Measurements from ENCODE around the gene MYBBP1A.

MYBBP1A gene

GRCh38 chr17:4560421-4560820 lies 5.2 kb upstream of the MYBBP1A start, which contains the start of gene GGT6:
Gene GGT6, minus strand, starts transcription at chr17:4560577. Its CDS starts 56 bp downstream, at chr17:4560521.
- TF ChIP-seq CTCF (IDR thresholded peaks at IDR 0.05; ENCODE audit: low read depth, low read length, missing control alignments) = no peak
- H3K4me3 ChIP-seq (replicated peaks; ENCODE audit: low read depth, low read length) = no peak within 1 kb of the TSS
- no peak for DNase-seq (ENCODE audit: extremely low read depth, low read depth)

- no peak overlapping the region for H3K4me3 ChIP-seq (replicated peaks; ENCODE audit: low read depth, low read length)
- DNase-seq (ENCODE audit: extremely low read depth, low read depth) = no peak
- no peak for TF ChIP-seq CTCF (IDR thresholded peaks at IDR 0.05; ENCODE audit: low read depth, low read length, missing control alignments)
Observed at GRCh38 chr17:4559966-4560365, 4.8 kb upstream of the MYBBP1A start.

GRCh38 chr17:4559139-4559791 lies 4.1 kb upstream of the MYBBP1A start:
- TF ChIP-seq CTCF (IDR thresholded peaks at IDR 0.05; ENCODE audit: low read depth, low read length, missing control alignments) = no peak
- H3K4me3 ChIP-seq (replicated peaks; ENCODE audit: low read depth, low read length) = no peak overlapping the region
- DNase-seq (ENCODE audit: extremely low read depth, low read depth) = no peak

- no peak for TF ChIP-seq CTCF (IDR thresholded peaks at IDR 0.05; ENCODE audit: low read depth, low read length, missing control alignments)
- DNase-seq (ENCODE audit: extremely low read depth, low read depth) = no peak
- H3K4me3 ChIP-seq (replicated peaks; ENCODE audit: low read depth, low read length) = no peak overlapping the region
Observed at GRCh38 chr17:4558347-4558971, 3.3 kb upstream of the MYBBP1A start.

- no peak for DNase-seq (ENCODE audit: extremely low read depth, low read depth)
- H3K4me3 ChIP-seq (replicated peaks; ENCODE audit: low read depth, low read length) = no peak overlapping the region
- no peak for TF ChIP-seq CTCF (IDR thresholded peaks at IDR 0.05; ENCODE audit: low read depth, low read length, missing control alignments)
Observed at GRCh38 chr17:4557626-4558346, 2.6 kb upstream of the MYBBP1A start.

GRCh38 chr17:4556996-4557395 lies 1.8 kb upstream of the MYBBP1A start:
- no peak for TF ChIP-seq CTCF (IDR thresholded peaks at IDR 0.05; ENCODE audit: low read depth, low read length, missing control alignments)
- DNase-seq (ENCODE audit: extremely low read depth, low read depth) = no peak
- H3K4me3 ChIP-seq (replicated peaks; ENCODE audit: low read depth, low read length) = no peak overlapping the region
